KBM-7 (cell line): ENCODE results near the gene SH3BP5.

ENCODE experiments used
- DNase-seq: peaks from one replicate; pipeline ENCODE4 v3.0.0-alpha.2; 2015
- in situ Hi-C: fragments of 300-500 bp; cut with MboI; formaldehyde crosslinking; loops from 2 replicates; pipeline ENCODE4 v1.14.3; 2020; ENCODE audit warnings: low sequenced_read_pairs, low pct_unique_long_range_greater_than_20kb, mixed read lengths

Gene SH3BP5

GRCh38 chr3:15307580-15307979, 24.8 kb downstream of the SH3BP5 start:
- in situ Hi-C loops, result no loop called here
- DNase-seq, result no peak

DNA sequence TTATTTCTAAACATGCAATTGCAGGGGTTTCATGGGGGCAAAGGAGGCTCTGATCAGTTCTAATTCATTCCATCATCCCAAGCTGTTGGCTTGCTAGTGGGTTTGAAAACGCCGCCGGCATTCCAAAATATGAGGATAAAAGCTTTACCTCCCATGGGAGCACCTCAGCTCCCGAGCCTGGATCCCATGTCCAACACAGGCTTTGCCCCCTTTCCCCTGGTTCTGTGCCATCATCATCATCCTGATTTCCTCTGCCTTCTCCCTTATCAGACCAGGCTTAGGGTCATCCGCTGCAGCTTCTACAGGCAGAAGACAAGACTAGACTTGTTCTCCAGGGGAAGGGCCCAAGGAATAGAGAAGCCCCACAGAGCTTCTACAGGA, 25.4 kb downstream of the SH3BP5 start:
- in situ Hi-C loops, result no loop called here
- DNase-seq, result no peak

DNA sequence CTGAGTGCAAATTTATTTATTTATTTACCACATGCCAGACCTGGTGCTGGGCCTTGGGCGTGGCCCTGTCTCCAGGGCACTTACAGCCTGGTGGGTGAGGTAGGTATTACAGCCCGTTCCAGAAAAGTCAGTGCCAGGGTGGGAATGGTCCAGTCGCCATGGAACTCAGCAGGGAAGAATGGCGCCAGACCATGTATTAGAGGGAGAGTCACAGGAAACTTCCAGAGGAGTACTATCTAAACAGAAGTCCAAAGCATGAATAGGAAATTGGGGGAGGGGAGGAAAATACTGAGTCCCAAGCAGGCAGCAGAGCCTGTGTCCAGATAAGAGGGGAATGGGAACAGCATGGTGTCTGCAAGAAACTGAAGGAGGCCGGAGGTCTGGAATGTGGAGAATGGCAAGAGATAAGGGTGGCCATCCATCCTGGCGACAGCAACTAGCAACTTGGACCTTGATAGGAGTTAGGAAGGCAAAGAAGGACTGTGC, 27.0 kb downstream of the SH3BP5 start:
- in situ Hi-C loops, result no loop called here
- no peak for DNase-seq

GRCh38 chr3:15303728-15304127, 28.7 kb downstream of the SH3BP5 start:
- DNase-seq, result no peak
- in situ Hi-C loops, result no loop called here

- no peak for DNase-seq
- in situ Hi-C loops, result no loop called here
These were observed 29.2 kb downstream of the SH3BP5 start for GRCh38 chr3:15303216-15303615.

DNA sequence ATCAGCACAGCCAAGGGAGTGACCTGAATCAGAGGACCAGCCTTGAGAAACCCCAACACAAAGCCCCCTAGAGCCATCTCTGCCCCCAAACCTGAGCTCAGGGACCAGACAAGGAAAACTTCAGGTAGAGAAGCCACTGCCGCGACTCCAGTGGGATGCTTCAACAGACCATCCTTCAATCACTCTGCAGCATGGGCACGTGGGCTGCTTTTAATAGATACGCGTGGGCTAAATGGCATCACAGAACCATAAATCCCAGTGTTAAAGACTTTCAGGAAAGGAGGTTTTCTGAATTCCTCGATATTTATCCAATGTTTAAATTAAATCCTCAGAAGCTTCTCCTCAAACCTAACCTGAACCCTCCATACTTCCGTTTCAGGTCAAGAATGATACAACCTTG, 30.6 kb downstream of the SH3BP5 start:
- in situ Hi-C loops, result no loop called here
- DNase-seq, result no peak

DNA sequence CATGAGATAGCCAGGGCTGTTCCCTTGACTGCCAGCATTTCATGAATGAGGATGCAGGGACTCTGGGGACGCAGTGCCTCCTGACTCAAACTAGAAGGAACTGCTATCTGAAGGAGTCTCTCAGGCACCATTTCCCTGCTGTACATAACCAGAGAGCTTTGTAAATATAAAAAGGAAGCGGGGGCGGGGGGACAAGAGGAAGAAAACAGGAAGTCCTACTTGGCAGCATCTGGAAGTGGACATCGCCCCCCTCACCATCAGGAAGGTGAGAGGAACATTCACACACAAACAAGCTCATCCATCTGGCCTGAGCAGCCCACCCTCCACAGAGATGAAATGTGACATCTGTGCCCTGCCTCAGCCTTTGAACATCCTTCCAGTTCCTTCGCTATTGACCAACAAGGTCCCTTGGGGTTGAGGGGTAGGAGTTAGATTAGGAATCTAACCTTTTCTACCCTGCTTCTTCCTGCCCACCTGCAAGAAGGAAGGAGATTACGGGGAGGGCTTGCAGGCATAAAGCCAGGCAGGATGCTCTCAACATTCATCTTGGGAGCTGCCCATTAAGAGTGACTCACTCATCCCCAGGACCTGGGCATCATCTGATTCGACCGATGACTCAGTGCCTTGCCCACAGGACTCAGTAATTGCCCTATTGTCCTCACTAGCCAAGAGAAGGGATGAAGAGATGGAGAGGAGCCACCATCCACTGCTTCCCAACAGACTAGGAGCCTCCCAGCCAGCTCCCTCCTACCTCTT, 31.9 kb downstream of the SH3BP5 start:
- in situ Hi-C loops, result no loop called here

DNA sequence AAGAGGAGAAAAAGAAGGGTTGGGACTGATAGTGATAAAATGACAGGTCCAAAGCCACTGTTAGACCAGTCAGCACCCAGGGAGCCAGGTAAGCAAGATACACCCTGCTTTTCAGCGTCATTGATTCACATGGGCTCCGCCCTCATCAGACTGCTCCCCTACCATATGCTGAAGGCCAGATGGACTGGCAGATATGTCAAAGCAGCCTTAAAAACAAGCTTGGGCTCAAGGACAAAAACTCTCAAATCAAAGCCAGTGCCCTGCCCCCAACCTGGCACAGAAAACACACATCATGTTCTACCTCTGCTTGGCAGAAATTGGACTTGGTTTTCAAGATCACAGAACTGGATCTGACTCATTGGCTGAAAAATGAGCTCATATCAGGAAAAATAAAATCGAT, 33.4 kb downstream of the SH3BP5 start:
- in situ Hi-C loops, result no loop called here
- DNase-seq, result no peak

More for the DNA sequence above, 31.9 kb downstream of the SH3BP5 start:
- DNase-seq, result peak; percentile 33

DNA sequence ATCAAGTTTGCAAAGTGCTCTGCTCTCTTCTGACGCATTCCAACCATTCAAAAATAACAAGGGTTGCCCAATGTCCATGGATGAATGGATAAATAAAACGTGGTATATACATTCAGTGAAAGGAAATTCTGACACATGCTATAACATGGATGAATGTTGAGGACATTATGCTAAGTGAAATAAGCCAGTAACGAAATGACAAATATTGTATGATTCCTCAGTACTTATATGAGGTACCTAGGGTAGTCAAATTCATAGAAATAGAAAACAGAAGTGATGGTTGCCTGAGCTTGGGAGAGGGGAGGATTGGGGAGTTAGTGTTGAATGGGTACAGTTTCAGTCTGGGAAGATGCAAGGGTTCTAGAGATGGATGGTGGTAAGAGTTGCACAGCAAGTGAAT, 33.9 kb downstream of the SH3BP5 start:
- in situ Hi-C loops, result no loop called here
- DNase-seq, result no peak

- DNase-seq, result no peak
- in situ Hi-C loops, result no loop called here
These were observed 34.6 kb downstream of the SH3BP5 start for GRCh38 chr3:15297608-15298350.

DNA sequence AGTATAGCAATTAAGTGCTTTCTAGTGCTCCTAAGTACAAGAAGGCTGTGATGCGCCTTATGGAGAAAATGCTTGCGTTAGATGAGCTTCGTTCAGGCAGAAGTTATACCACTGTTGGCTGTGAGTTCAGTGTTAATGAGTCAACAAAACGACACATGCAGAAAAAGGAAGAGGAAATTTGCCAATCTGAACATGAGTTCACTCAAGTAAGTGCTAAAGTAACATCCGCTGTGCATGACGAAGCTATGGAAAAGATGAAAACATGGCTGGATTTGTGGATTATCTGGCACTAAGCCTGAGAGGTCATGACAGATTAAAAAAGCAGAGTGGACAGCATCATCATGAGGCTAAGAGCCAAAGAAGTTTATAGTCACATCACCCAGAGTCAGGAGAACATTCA, 36.9 kb downstream of the SH3BP5 start:
- DNase-seq, result peak; percentile 65

GRCh38 chr3:15294929-15295328, 37.5 kb downstream of the SH3BP5 start:
- in situ Hi-C loops, result no loop called here
- peak; percentile 71 for DNase-seq

More for the DNA sequence above, 36.9 kb downstream of the SH3BP5 start:
- in situ Hi-C loops, result no loop called here

DNA sequence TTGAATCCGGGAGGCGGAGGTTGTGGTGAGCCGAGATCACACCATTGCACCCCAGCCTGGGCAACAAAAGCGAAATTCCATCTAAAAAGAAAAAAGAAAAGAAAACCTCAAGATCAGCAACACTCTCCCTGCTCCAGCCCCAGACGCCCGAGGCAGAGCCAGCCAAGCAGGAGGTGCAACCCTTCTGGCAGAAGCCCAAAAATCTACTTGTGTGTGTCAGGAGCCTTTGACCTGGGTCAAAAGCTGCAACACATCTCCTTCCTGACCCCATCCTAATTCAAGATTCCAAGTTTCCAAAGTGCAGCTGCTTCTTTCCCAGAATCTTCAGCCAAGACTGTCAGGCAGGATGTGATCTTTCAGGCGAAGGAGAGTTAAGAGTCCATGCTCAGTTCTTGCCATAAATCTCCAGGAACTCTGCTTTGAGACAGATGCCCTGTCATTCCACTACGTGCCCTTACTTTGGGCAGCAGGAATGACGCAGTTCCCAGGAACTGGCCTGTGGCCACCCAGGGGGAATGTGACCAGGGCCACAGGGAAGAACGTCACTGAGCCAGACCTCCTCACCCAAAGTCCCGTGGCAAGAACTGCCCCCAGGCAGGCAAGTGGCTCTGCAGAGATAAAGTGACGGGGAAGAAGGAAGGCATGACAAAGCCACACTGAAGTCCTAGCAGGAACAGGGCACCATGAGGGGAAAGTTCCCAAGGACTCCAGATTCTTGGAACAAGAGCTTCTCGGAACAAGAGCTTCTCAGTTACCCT, 39.4 kb downstream of the SH3BP5 start:
- in situ Hi-C loops, result no loop called here
- no peak for DNase-seq

- in situ Hi-C loops, result no loop called here
- DNase-seq, result peak; percentile 99
These were observed 40.5 kb downstream of the SH3BP5 start for GRCh38 chr3:15291589-15292541.

GRCh38 chr3:15290736-15291135, 41.6 kb downstream of the SH3BP5 start:
- no peak for DNase-seq
- in situ Hi-C loops, result no loop called here

DNA sequence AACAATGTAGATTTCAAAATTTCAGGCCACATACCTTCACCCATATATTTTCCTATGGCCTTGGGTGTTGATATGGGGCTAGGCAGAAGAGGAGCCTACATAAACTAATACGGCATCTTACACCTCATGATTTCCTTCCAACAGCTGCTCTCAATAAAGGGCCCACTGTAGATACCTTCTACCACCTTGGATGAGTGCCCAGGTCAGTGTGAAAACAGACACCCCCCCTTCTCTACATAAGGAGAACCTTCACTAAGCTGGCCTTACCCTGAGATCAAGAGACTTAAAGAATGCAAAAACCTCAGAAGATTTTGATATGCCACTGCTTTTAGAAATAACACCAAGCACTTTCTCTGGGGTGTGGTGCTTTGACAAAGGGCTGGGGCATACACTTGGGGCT, 42.7 kb downstream of the SH3BP5 start:
- in situ Hi-C loops, result no loop called here
- DNase-seq, result no peak

GRCh38 chr3:15288331-15289035, 43.9 kb downstream of the SH3BP5 start:
- in situ Hi-C loops, result no loop called here
- no peak for DNase-seq
